ENCODE measurements around the gene KANSL1L. TPM values are rescaled to one million over a fixed set of nuclear protein-coding genes. Genes with fewer than 3 reads are reported as not detected.

The KANSL1L gene
- polyA plus RNA-seq, 1 of the 3 experiments (the other 2 are of a cell fraction) = 5.5 TPM

- ChIA-PET POLR2A (no interaction called here), CTCF (interaction anchor here (0.6 to 1.9 kb wide), 38 partner anchors 9 to 865 kb away, joined by 3 to 15 read pairs (median 4); partner anchors contain the start of gene ACADL)
- Histone ChIP-seq H3K9me3 (no peaks in the 10 kb centered on the region), H3K4me1 (ENCODE audit: control insufficient read depth in 1 of 2, insufficient read depth in 2 of 2, low read depth in 1 of 2, low read length in 1 of 2) (peaks cover 4 to 7% of the 10 kb centered on the region in 2 experiments; a peak in 3 of 4 replicates), H3K9ac (no peak overlapping the region), H2AFZ (ENCODE audit: low read depth) (no peak overlapping the region), H3F3A (replicated peaks; ENCODE audit: insufficient read depth) (no peaks in the 10 kb centered on the region), H3K27me3 (ENCODE audit: insufficient read depth) (no peaks in the 10 kb centered on the region), H3K4me3 (ENCODE audit: low read depth in 2 of 2, low read length in 1 of 2) (no peak overlapping the region), H3K9me2 (no peaks in the 10 kb centered on the region), H3K36me3 (replicated peaks in 1 of 2; ENCODE audit: control insufficient read depth in 1 of 2, insufficient read depth in 2 of 2, low read length in 1 of 2) (no peaks in the 10 kb centered on the region), H3K4me2 (no peak overlapping the region), H3K79me2 (ENCODE audit: insufficient read depth) (no peaks in the 10 kb centered on the region), H3K27ac (ENCODE audit: low read depth in 2 of 2, low read length in 1 of 2) (no peak overlapping the region), H4K20me1 (ENCODE audit: insufficient read depth) (no peaks in the 10 kb centered on the region)
- DNase-seq = no peak
- TF ChIP-seq FOXM1 (IDR thresholded peaks at IDR 0.05; ENCODE audit: low read depth) = no peak
- TF ChIP-seq CTCF (IDR thresholded peaks at IDR 0.05) = peak; percentile 65
- TF ChIP-seq EP300 (IDR thresholded peaks at IDR 0.05; ENCODE audit: borderline replicate concordance in 1 of 2, low read depth in 1 of 2, low read length in 1 of 2) = no peak
- TF ChIP-seq RAD21 (IDR thresholded peaks at IDR 0.05; ENCODE audit: low read length) = peak; percentile 75
- TF ChIP-seq SIN3A (IDR thresholded peaks at IDR 0.05; ENCODE audit: borderline replicate concordance, low read depth, low read length) = no peak
- no peak for TF ChIP-seq REST (IDR thresholded peaks at IDR 0.05; ENCODE audit: low read depth, low read length)
- no peak for TF ChIP-seq ZBTB33 (IDR thresholded peaks at IDR 0.05; ENCODE audit: borderline replicate concordance, low read depth)
- no peak for TF ChIP-seq TCF12 (IDR thresholded peaks at IDR 0.05)
- TF ChIP-seq GABPA (IDR thresholded peaks at IDR 0.05; ENCODE audit: low read depth) = no peak
- no peak for TF ChIP-seq JUND (IDR thresholded peaks at IDR 0.05)
- TF ChIP-seq IRF3 (IDR thresholded peaks at IDR 0.05; ENCODE audit: low read depth, low read length) = no peak
- TF ChIP-seq SMC3 (IDR thresholded peaks at IDR 0.05; ENCODE audit: low read depth, low read length) = peak; percentile 42; the same call in 1 of the 2 replicates
- no peak for TF ChIP-seq CHD2 (IDR thresholded peaks at IDR 0.05; ENCODE audit: low read length, partially characterized antibody)
Observed at GRCh38 chr2:210199186-210199765, 28.1 kb upstream of the KANSL1L start.
